CD1c-positive myeloid dendritic cell (primary cell): ENCODE measurements around the gene ADAT3.

ENCODE experiments used
- DNase-seq: peaks from one replicate; pipeline ENCODE4 v3.0.0-alpha.2; 2016; ENCODE audit errors: extremely low spot score

Gene ADAT3

GRCh38 chr19:1905110-1905862, at the start of gene ADAT3, which contains the start of gene SCAMP4:
Gene ADAT3 (plus strand): TSS chr19:1905399. CDS start chr19:1912048, 6,649 bp downstream.
Gene SCAMP4 (plus strand): TSS chr19:1905399. CDS start chr19:1915020, 9,621 bp downstream.
- DNase-seq, result peak; percentile 98

- peak; percentile 34 for DNase-seq
These were observed 49.4 kb upstream of the ADAT3 start for GRCh38 chr19:1855828-1856255.

- DNase-seq, result no peak
These were observed 48.9 kb upstream of the ADAT3 start for GRCh38 chr19:1856345-1856697.

GRCh38 chr19:1856698-1857603, 48.2 kb upstream of the ADAT3 start:
- DNase-seq, result peak; percentile 93

GRCh38 chr19:1857648-1858326, 47.4 kb upstream of the ADAT3 start:
- peak; percentile 75 for DNase-seq

GRCh38 chr19:1858412-1859081, 46.7 kb upstream of the ADAT3 start:
- no peak for DNase-seq

GRCh38 chr19:1859331-1859781, 45.8 kb upstream of the ADAT3 start:
- no peak for DNase-seq

GRCh38 chr19:1860042-1860775, 45.0 kb upstream of the ADAT3 start:
- peak; percentile 84 for DNase-seq

- DNase-seq, result no peak
These were observed 44.2 kb upstream of the ADAT3 start for GRCh38 chr19:1860821-1861598.

GRCh38 chr19:1861599-1862031, 43.6 kb upstream of the ADAT3 start:
- DNase-seq, result peak; percentile 39

- DNase-seq, result no peak
These were observed 43.2 kb upstream of the ADAT3 start for GRCh38 chr19:1862068-1862423.

GRCh38 chr19:1862424-1863327, 42.5 kb upstream of the ADAT3 start:
- peak; percentile 59 for DNase-seq

- DNase-seq, result no peak
These were observed 41.9 kb upstream of the ADAT3 start, which contains the start of gene KLF16 for GRCh38 chr19:1863328-1863637. Gene KLF16 (minus strand): TSS chr19:1863579. CDS start chr19:1863497, 82 bp downstream.

GRCh38 chr19:1863638-1864479, 41.3 kb upstream of the ADAT3 start:
- peak; percentile 97 for DNase-seq

- DNase-seq, result peak; percentile 78
These were observed 40.6 kb upstream of the ADAT3 start for GRCh38 chr19:1864480-1865171.

GRCh38 chr19:1865172-1866010, 39.8 kb upstream of the ADAT3 start:
- DNase-seq, result no peak
